B cell (primary cell): Measurements from ENCODE around the gene TBL1XR1. TPM values are rescaled to one million over a fixed set of nuclear protein-coding genes. Genes with fewer than 3 reads are reported as not detected.

ENCODE experiments used
- ATAC-seq: fragments of 200-7000 bp; cut with Tn5 transposase; one replicate; pipeline ENCODE4 v1.10.0; 2021; ENCODE audit warnings: low read depth, mild to moderate bottlenecking, moderate number of reproducible peaks, moderate library complexity
- CTCF ChIA-PET: fragments of 350-600 bp; sonication (Branson Sonifier 250); formaldehyde crosslinking; loops from one replicate; lab custom pipeline; 2021; ENCODE audit warnings: antibody characterized with exemption, inconsistent platforms; lab: Charles Lee
- POLR2A ChIA-PET: fragments of 350-600 bp; sonication (Branson Sonifier 250); formaldehyde crosslinking; loops from one replicate; lab custom pipeline; 2021; ENCODE audit warnings: antibody characterized with exemption; lab: Charles Lee
- DNase-seq: peaks from one replicate; pipeline ENCODE4 v3.0.0; 2013
- H2AFZ ChIP-seq: 2 replicates; pipeline ENCODE4 v1.6.1; 2012; ENCODE audit warnings: mild to moderate bottlenecking, low read depth, low read length; ENCODE audit not compliant: insufficient read depth, poor library complexity, severe bottlenecking
- H3K27ac ChIP-seq, 2 donors: 1 replicate in 1 of 2; 2 replicates in 1 of 2; pipeline ENCODE4 v1.5.1; 2012 to 2013; ENCODE audit warnings: low read length in 2 of 2, mild to moderate bottlenecking in 2 of 2, moderate library complexity in 1 of 2
- H3K27me3 ChIP-seq, 4 experiments: fragments of 200-600 bp in 1 of 4; sonication (generic) in 1 of 4; replicated peaks in 1 of 4; 1 replicate in 2 of 4; 2 replicates in 2 of 4; pipeline versions ENCODE4 v1.6.1 to v1.7.0; 2013 to 2016; ENCODE audit warnings: low read length in 3 of 4, mild to moderate bottlenecking in 2 of 4, mixed read lengths in 1 of 4, moderate library complexity in 1 of 4; ENCODE audit not compliant: insufficient read depth in 4 of 4, control insufficient read depth in 3 of 4; ENCODE audit errors: control extremely low read depth in 1 of 4
- H3K36me3 ChIP-seq, 2 experiments: replicated peaks in 1 of 2; 1 replicate in 1 of 2; 2 replicates in 1 of 2; pipeline versions ENCODE4 v1.6.1 to v1.7.1; 2013; ENCODE audit warnings: low read length in 1 of 2; ENCODE audit not compliant: insufficient read depth in 2 of 2, control insufficient read depth in 1 of 2; ENCODE audit errors: control extremely low read depth in 1 of 2, extremely low read depth in 1 of 2
- H3K4me1 ChIP-seq, 2 donors: fragments of 200-600 bp in 1 of 2; sonication (generic) in 1 of 2; 1 replicate in 1 of 2; 2 replicates in 1 of 2; pipeline versions ENCODE4 v1.5.1 to v1.6.1; 2013 to 2017; ENCODE audit warnings: low read length in 2 of 2; ENCODE audit not compliant: control insufficient read depth in 2 of 2, insufficient read depth in 2 of 2
- H3K4me2 ChIP-seq: replicated peaks from 2 replicates; pipeline ENCODE3; 2012; ENCODE audit warnings: mild to moderate bottlenecking, low read depth, low read length; ENCODE audit not compliant: poor library complexity, severe bottlenecking
- H3K4me3 ChIP-seq, 5 experiments: fragments of 200-600 bp in 1 of 5; sonication (generic) in 1 of 5; 1 replicate in 3 of 5; 2 replicates in 2 of 5; pipeline versions ENCODE4 v1.5.1 to v1.7.0; 2011 to 2016; ENCODE audit warnings: low read length in 4 of 5, mild to moderate bottlenecking in 4 of 5, low read depth in 2 of 5, control low read depth in 1 of 5, moderate library complexity in 1 of 5; ENCODE audit not compliant: insufficient read depth in 1 of 5; ENCODE audit errors: control extremely low read depth in 1 of 5, extremely low read depth in 1 of 5
- H3K79me2 ChIP-seq: fragments of 200-600 bp; sonication (generic); one replicate; pipeline ENCODE4 v1.6.0; 2016; ENCODE audit warnings: low read length; ENCODE audit not compliant: control insufficient read depth, insufficient read depth
- H3K9ac ChIP-seq: fragments of 200-600 bp; sonication (generic); 2 replicates; pipeline ENCODE4 v1.6.1; 2017; ENCODE audit warnings: mild to moderate bottlenecking, low read length, moderate library complexity
- H3K9me3 ChIP-seq, 3 donors: one replicate each; pipeline versions ENCODE4 v1.6.1 to v1.7.1; 2013; ENCODE audit warnings: low read length in 2 of 3; ENCODE audit not compliant: control insufficient read depth in 2 of 3, insufficient read depth in 1 of 3; ENCODE audit errors: control extremely low read depth in 1 of 3
- H4K20me1 ChIP-seq: 2 replicates; pipeline ENCODE4 v1.6.0; 2012; ENCODE audit warnings: mild to moderate bottlenecking, low read length; ENCODE audit not compliant: insufficient read depth, control insufficient read depth, poor library complexity, severe bottlenecking
- H3K27ac Mint-ChIP-seq: one replicate; pipeline ENCODE4 v1.8.0; 2021; ENCODE audit warnings: mixed read lengths
- H3K27me3 Mint-ChIP-seq: one replicate; pipeline ENCODE4 v1.8.0; 2021; ENCODE audit warnings: mixed read lengths
- H3K4me1 Mint-ChIP-seq: one replicate; pipeline ENCODE4 v1.8.0; 2021; ENCODE audit warnings: mixed read lengths
- H3K4me3 Mint-ChIP-seq: one replicate; pipeline ENCODE4 v1.8.0; 2021; ENCODE audit warnings: mixed read lengths
- H3K9me3 Mint-ChIP-seq: one replicate; pipeline ENCODE4 v1.8.0; 2022; ENCODE audit warnings: mixed read lengths; ENCODE audit not compliant: insufficient read depth
- EZH2 ChIP-seq: IDR thresholded peaks from 2 replicates; pipeline ENCODE4 v1.6.1; 2012; ENCODE audit warnings: borderline replicate concordance, low read depth, mild to moderate bottlenecking, moderate library complexity, low read length; ENCODE audit not compliant: insufficient read depth, poor library complexity, severe bottlenecking
- WGBS: methylation state at CpG from one replicate; pipeline ENCODE4 v1.1.5; 2013; ENCODE audit warnings: missing lambda C conversion rate; ENCODE audit not compliant: insufficient coverage; 5-methylcytosine and 5-hydroxymethylcytosine counted together
- intact Hi-C: fragments of 100-400 bp; cut with micrococcal nuclease; formaldehyde crosslinking; loops from one replicate; pipeline ENCODE4 v1.10.0; 2022
- polyA plus RNA-seq: library from polyadenylated mRNA; depleted of rRNA; stranded (reverse); fragments of >200 nt; gene quantifications from 2 replicates; pipeline ENCODE4 v1.2.3, GENCODE V29; 2012
- total RNA-seq, 2 donors: library from RNA; stranded (reverse); fragments of 120-200 nt in 1 of 2; gene quantifications; 1 replicate in 1 of 2; 2 replicates in 1 of 2; pipeline versions ENCODE4 v1.2.3 to v1.2.4, GENCODE V29; 2013 to 2022
- TF ChIP-seq, protein P1 (sequence below): fragments of 200-600 bp; IDR thresholded peaks from one replicate; pipeline ENCODE4 v1.8.0; 2022; ENCODE audit warnings: antibody characterized with exemption, mild to moderate bottlenecking

Gene TBL1XR1
- total and polyA plus RNA-seq, 2 donors (not counting 1 experiment from before 2014, with no cell fraction given), result 17.6 to 128 TPM

DNA sequence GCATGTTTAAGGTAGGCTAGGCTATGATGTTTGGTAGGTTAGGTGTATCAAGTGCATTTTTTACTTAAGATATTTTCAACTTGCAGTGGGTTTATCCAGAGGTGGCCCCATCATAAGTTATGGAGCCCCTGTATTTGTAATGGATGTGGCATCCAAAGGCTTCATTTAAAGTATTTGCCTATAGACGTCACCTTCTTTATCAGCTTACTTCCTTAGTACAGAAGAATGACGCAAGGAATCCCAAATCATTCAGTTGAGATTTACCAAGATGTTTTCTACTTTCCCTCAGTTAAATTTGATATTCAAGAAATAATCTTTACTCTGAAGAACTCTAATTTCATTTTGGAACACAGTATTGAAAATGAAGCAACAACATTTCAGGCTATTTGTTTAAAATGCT lies 201.3 kb downstream of the TBL1XR1 start:
- DNase-seq (no peak), ATAC-seq (no peak)
- Mint-ChIP-seq H3K27ac (no peak overlapping the region), H3K9me3 (peaks cover 12% of the 10 kb centered on the region), H3K4me3 (no peak overlapping the region), H3K27me3 (peaks cover 4% of the 10 kb centered on the region), H3K4me1 (no peaks in the 10 kb centered on the region)
- WGBS, result no CpG with 5 or more reads among the region's 2 CpGs
- Histone ChIP-seq H2AFZ (no peak overlapping the region), H3K27me3 (no peaks in the 10 kb centered on the region), H3K4me1 (no peaks in the 10 kb centered on the region), H4K20me1 (no peaks in the 10 kb centered on the region), H3K27ac (no peak overlapping the region), H3K9me3 (peaks cover 0 to 4% (median 0%) of the 10 kb centered on the region in 3 donors), H3K36me3 (no peaks in the 10 kb centered on the region), H3K79me2 (no peaks in the 10 kb centered on the region), H3K4me2 (no peak overlapping the region), H3K4me3 (no peak overlapping the region), H3K9ac (no peak overlapping the region)
- POLR2A ChIA-PET, result no interaction called here
- CTCF ChIA-PET, result no interaction called here
- intact Hi-C loops, result no loop called here
- TF ChIP-seq, protein P1, sequence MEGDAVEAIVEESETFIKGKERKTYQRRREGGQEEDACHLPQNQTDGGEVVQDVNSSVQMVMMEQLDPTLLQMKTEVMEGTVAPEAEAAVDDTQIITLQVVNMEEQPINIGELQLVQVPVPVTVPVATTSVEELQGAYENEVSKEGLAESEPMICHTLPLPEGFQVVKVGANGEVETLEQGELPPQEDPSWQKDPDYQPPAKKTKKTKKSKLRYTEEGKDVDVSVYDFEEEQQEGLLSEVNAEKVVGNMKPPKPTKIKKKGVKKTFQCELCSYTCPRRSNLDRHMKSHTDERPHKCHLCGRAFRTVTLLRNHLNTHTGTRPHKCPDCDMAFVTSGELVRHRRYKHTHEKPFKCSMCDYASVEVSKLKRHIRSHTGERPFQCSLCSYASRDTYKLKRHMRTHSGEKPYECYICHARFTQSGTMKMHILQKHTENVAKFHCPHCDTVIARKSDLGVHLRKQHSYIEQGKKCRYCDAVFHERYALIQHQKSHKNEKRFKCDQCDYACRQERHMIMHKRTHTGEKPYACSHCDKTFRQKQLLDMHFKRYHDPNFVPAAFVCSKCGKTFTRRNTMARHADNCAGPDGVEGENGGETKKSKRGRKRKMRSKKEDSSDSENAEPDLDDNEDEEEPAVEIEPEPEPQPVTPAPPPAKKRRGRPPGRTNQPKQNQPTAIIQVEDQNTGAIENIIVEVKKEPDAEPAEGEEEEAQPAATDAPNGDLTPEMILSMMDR, result no peak
- TF ChIP-seq EZH2, result no peak

DNA sequence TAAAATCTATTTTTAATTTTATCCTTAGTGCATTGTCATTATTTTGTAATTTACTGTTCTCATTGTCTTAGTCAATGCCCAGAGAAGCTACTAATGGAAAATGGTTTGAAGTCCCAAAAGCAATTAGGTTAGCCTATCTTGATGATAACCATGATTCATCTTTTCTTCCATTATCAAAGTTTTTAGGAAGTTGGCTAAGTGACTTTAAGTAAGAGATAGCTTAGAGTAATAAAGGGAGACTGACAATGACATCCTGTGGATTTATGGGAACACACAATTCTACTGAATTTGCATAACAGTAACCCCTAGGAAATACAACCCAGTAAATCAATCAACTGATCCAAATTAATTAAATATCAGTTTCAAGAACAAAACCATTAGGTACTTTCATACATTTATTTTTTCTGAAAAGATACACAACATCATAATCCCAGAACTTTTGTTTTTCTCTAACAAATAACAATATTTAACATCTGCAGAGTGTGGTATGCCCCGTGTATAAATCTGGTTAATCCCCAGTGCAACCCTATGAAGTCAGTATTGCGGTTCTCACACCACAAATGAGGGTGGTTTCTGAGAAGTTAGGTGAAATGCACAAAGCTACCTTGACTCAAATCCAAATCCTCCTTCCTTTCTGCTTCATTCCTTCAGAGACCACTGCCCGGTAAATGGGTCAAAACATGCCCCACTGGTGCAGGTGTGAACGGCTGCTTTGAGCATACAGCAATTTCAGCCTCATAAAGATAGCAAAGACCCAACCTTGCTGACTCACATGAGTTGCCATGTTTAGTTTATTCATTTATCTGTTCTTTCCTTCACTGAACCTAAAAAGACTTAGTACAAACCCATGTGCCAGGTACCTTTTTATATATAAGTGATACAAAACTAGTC lies 202.1 kb downstream of the TBL1XR1 start:
- Mint-ChIP-seq H3K4me1 (no peaks in the 10 kb centered on the region), H3K27ac (no peak overlapping the region), H3K4me3 (no peak overlapping the region), H3K27me3 (peaks cover 4% of the 10 kb centered on the region), H3K9me3 (peaks cover 5% of the 10 kb centered on the region)
- Histone ChIP-seq H4K20me1 (no peaks in the 10 kb centered on the region), H3K27ac (no peak overlapping the region), H3K9ac (no peak overlapping the region), H3K4me1 (no peaks in the 10 kb centered on the region), H3K27me3 (no peaks in the 10 kb centered on the region), H3K79me2 (no peaks in the 10 kb centered on the region), H3K9me3 (peaks cover 0 to 4% (median 0%) of the 10 kb centered on the region in 3 donors), H3K4me2 (no peak overlapping the region), H2AFZ (no peak overlapping the region), H3K4me3 (no peak overlapping the region), H3K36me3 (no peaks in the 10 kb centered on the region)
- ATAC-seq (no peak), DNase-seq (no peak)
- WGBS, result 91% methylated on average over 2 of the region's 4 CpGs
- ChIA-PET POLR2A (no interaction called here), CTCF (no interaction called here)
- TF ChIP-seq, protein P1, result no peak
- no peak for TF ChIP-seq EZH2
- intact Hi-C loops, result no loop called here
